ENCODE measurements around the gene TAF6.

DNA sequence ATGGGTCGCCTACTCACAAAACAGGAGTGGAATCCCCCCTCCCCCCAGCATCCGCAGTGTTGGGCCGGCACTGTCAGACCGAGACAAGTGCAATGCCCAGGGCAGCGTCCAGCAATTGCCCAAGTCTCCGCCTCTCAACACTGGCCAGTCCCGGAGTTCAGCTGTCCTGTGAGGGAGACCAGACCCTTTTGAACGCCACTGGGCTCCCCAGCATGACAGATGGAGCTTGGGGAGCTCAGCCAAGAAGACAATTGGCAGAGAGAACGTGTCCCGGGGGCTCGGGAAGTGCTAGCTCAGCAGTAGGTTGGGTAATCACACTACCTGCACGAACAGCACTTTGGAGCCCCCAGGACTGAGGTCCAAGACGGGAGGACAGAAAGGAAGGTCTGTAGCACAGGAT is 25.7 kb downstream of the TAF6 start:
- TF ChIP-seq, protein P1, sequence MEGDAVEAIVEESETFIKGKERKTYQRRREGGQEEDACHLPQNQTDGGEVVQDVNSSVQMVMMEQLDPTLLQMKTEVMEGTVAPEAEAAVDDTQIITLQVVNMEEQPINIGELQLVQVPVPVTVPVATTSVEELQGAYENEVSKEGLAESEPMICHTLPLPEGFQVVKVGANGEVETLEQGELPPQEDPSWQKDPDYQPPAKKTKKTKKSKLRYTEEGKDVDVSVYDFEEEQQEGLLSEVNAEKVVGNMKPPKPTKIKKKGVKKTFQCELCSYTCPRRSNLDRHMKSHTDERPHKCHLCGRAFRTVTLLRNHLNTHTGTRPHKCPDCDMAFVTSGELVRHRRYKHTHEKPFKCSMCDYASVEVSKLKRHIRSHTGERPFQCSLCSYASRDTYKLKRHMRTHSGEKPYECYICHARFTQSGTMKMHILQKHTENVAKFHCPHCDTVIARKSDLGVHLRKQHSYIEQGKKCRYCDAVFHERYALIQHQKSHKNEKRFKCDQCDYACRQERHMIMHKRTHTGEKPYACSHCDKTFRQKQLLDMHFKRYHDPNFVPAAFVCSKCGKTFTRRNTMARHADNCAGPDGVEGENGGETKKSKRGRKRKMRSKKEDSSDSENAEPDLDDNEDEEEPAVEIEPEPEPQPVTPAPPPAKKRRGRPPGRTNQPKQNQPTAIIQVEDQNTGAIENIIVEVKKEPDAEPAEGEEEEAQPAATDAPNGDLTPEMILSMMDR (tag by site-specific recombination; IDR thresholded peaks at IDR 0.05) = no peak
- no peak for TF ChIP-seq ZNF266 (tag by site-specific recombination; IDR thresholded peaks at IDR 0.05; ENCODE audit: low read depth)
- no peak for TF ChIP-seq ZSCAN16 (tag by site-specific recombination; IDR thresholded peaks at IDR 0.05)
- TF ChIP-seq, protein P2, sequence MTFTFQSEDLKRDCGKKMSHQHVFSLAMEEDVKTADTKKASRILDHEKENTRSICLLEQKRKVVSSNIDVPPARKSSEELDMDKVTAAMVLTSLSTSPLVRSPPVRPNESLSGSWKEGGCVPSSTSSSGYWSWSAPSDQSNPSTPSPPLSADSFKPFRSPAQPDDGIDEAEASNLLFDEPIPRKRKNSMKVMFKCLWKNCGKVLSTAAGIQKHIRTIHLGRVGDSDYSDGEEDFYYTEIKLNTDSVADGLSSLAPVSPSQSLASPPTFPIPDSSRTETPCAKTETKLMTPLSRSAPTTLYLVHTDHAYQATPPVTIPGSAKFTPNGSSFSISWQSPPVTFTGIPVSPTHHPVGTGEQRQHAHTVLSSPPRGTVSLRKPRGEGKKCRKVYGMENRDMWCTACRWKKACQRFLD (tag by site-specific recombination; IDR thresholded peaks at IDR 0.05) = no peak
- TF ChIP-seq TSHZ1 (tag by site-specific recombination; IDR thresholded peaks at IDR 0.05; ENCODE audit: borderline replicate concordance) = no peak
- no peak for TF ChIP-seq ZNF37A (tag by site-specific recombination; IDR thresholded peaks at IDR 0.05)
- TF ChIP-seq, protein P3, sequence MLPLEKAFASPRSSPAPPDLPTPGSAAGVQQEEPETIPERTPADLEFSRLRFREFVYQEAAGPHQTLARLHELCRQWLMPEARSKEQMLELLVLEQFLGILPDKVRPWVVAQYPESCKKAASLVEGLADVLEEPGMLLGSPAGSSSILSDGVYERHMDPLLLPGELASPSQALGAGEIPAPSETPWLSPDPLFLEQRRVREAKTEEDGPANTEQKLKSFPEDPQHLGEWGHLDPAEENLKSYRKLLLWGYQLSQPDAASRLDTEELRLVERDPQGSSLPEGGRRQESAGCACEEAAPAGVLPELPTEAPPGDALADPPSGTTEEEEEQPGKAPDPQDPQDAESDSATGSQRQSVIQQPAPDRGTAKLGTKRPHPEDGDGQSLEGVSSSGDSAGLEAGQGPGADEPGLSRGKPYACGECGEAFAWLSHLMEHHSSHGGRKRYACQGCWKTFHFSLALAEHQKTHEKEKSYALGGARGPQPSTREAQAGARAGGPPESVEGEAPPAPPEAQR (tag by site-specific recombination; IDR thresholded peaks at IDR 0.05) = no peak
- TF ChIP-seq ZNF423 (tag by site-specific recombination; IDR thresholded peaks at IDR 0.05) = no peak
- no peak for TF ChIP-seq FEZF1 (tag by site-specific recombination; IDR thresholded peaks at IDR 0.05)
- no peak for TF ChIP-seq PRDM6 (tag by site-specific recombination; IDR thresholded peaks at IDR 0.05)
- TF ChIP-seq SCRT1 (tag by site-specific recombination; IDR thresholded peaks at IDR 0.05; ENCODE audit: borderline replicate concordance) = no peak

Measured in HEK293 (cell line).